OCI-LY7 (cell line): ENCODE measurements around the gene KAT2A.

ENCODE experiments used
- EZH2phosphoT487 ChIP-seq: fragments of 200-600 bp; sonication (generic); IDR thresholded peaks from 2 replicates; pipeline ENCODE4 v1.6.1; 2018; ENCODE audit warnings: low read depth, borderline replicate concordance, mild to moderate bottlenecking, mixed run types, antibody characterized with exemption, low read length, moderate library complexity, mixed read lengths
- TF ChIP-seq, protein P1 (sequence below): fragments of 200-600 bp; sonication (generic); conservative IDR thresholded peaks from 2 replicates; pipeline ENCODE4 v1.5.1; 2014; ENCODE audit warnings: mild to moderate bottlenecking, antibody characterized with exemption, low read length, moderate library complexity, mixed read lengths

DNA sequence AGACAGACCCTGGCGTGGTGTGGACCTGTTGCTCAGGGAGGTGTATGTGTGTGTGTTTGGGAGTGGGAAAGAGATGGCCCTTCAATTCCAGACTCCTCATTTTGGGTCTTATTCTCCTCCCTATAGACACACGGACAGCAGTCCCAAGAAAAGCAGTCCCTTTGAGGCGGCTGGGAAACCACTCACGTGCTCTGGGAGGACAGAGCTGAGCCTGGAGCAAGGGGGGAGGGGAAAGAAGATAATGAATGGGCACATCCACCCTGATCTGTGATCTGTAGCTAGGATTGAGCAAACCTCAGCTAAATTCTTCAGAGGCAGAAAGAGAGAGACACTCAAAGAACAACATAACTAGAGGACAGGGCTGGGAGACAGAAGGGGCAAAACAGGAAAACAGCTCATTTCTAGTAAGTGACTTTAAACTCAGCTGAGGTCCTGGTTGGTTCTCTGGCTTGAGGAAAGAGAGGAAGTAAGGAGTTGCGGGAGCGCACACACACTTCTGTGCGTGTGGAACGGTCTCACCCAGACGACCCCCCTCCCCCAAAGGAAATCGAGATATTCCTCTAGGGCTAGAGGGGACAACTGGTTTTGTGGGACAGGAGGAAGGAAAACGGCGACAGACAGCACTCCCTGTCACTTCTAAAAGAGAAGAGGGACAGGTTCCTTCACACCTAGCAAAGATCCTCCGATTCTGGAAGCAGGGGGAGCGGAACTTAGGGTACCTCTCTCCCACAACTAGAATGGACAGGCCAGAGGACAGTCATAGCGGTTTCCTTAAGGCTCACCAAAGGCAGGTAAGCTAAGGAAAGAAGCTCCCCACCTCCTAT, 33.0 kb upstream of the KAT2A start:
- TF ChIP-seq, protein P1, sequence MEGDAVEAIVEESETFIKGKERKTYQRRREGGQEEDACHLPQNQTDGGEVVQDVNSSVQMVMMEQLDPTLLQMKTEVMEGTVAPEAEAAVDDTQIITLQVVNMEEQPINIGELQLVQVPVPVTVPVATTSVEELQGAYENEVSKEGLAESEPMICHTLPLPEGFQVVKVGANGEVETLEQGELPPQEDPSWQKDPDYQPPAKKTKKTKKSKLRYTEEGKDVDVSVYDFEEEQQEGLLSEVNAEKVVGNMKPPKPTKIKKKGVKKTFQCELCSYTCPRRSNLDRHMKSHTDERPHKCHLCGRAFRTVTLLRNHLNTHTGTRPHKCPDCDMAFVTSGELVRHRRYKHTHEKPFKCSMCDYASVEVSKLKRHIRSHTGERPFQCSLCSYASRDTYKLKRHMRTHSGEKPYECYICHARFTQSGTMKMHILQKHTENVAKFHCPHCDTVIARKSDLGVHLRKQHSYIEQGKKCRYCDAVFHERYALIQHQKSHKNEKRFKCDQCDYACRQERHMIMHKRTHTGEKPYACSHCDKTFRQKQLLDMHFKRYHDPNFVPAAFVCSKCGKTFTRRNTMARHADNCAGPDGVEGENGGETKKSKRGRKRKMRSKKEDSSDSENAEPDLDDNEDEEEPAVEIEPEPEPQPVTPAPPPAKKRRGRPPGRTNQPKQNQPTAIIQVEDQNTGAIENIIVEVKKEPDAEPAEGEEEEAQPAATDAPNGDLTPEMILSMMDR = no peak
- TF ChIP-seq EZH2phosphoT487 = no peak
